ENCODE measurements around the gene CEP131.

DNA sequence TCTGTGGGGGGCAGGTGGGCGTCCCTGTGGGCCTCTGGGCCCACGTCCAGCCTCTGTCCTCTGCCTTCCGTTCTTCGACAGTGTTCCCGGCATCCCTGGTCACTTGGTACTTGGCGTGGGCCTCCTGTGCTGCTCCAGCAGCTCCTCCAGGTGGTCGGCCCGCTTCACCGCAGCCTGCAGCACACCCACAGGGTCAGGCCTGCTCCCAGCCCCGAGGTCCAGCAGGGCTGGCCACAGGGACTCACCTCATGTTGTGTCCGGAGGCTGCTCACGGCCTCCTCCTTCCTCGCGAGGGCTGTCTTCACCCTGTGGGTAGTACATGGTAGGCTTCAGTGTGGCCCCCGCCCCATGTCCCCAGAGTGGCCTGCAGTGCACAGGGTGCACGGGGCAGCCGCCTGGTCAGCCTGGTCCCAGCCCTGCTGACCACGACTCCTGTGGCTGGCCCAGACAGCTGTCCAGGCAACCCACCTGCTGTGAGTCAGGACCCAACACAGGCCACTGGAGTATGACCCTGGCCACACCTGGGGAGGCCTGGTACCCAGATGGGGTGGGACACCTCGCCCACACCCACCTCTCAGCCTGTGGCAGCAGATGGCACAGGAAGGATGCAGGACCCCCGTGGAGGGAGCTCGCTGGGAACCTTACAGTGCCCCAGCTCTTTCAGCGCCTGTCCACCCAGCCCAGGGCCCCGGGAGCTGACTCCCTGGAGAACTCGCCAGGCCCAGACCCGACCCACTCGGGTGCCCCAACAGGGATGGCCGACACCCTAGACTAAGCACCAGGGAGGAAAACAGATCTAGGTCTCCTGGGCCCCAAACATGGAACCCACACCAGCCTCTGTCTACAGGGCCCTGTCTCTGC lies 32.9 kb downstream of the CEP131 start:
- TF ChIP-seq, protein P1, sequence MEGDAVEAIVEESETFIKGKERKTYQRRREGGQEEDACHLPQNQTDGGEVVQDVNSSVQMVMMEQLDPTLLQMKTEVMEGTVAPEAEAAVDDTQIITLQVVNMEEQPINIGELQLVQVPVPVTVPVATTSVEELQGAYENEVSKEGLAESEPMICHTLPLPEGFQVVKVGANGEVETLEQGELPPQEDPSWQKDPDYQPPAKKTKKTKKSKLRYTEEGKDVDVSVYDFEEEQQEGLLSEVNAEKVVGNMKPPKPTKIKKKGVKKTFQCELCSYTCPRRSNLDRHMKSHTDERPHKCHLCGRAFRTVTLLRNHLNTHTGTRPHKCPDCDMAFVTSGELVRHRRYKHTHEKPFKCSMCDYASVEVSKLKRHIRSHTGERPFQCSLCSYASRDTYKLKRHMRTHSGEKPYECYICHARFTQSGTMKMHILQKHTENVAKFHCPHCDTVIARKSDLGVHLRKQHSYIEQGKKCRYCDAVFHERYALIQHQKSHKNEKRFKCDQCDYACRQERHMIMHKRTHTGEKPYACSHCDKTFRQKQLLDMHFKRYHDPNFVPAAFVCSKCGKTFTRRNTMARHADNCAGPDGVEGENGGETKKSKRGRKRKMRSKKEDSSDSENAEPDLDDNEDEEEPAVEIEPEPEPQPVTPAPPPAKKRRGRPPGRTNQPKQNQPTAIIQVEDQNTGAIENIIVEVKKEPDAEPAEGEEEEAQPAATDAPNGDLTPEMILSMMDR (IDR thresholded peaks at IDR 0.05) = no peak
- TF ChIP-seq POLR2AphosphoS5 (IDR thresholded peaks at IDR 0.05; ENCODE audit: insufficient read depth in 1 of 2, low read depth in 1 of 2) = no peak

Measured in vagina (tissue), 2 donors.